NAMALWA (cell line): ENCODE measurements around the gene ACOT11.

ENCODE experiments used
- DNase-seq: peaks from one replicate; pipeline ENCODE4 v3.0.0-alpha.2; 2015; ENCODE audit warnings: low spot score

Gene ACOT11

GRCh38 chr1:54564312-54565112 lies 16.5 kb downstream of the ACOT11 start:
- no peak for DNase-seq

GRCh38 chr1:54565113-54565501 lies 17.1 kb downstream of the ACOT11 start:
- no peak for DNase-seq

- DNase-seq = no peak
Observed at GRCh38 chr1:54566438-54567141, 18.6 kb downstream of the ACOT11 start.

GRCh38 chr1:54567961-54568360 lies 19.9 kb downstream of the ACOT11 start:
- DNase-seq = no peak

- DNase-seq = no peak
Observed at GRCh38 chr1:54569339-54569738, 21.3 kb downstream of the ACOT11 start.

GRCh38 chr1:54570161-54570560 lies 22.1 kb downstream of the ACOT11 start:
- DNase-seq = no peak

GRCh38 chr1:54571326-54571725 lies 23.3 kb downstream of the ACOT11 start:
- DNase-seq = no peak

GRCh38 chr1:54571803-54572541 lies 23.9 kb downstream of the ACOT11 start:
- DNase-seq = no peak

GRCh38 chr1:54572542-54572850 lies 24.5 kb downstream of the ACOT11 start:
- no peak for DNase-seq

GRCh38 chr1:54574158-54574778 lies 26.2 kb downstream of the ACOT11 start:
- no peak for DNase-seq

- DNase-seq = no peak
Observed at GRCh38 chr1:54575161-54575560, 27.1 kb downstream of the ACOT11 start.

- no peak for DNase-seq
Observed at GRCh38 chr1:54575605-54576290, 27.7 kb downstream of the ACOT11 start.

GRCh38 chr1:54577612-54578011 lies 29.6 kb downstream of the ACOT11 start:
- no peak for DNase-seq

GRCh38 chr1:54579337-54579781 lies 31.3 kb downstream of the ACOT11 start:
- no peak for DNase-seq

- DNase-seq = no peak
Observed at GRCh38 chr1:54580856-54581550, 33.0 kb downstream of the ACOT11 start.

- no peak for DNase-seq
Observed at GRCh38 chr1:54581621-54582035, 33.6 kb downstream of the ACOT11 start.

GRCh38 chr1:54582566-54583306 lies 34.7 kb downstream of the ACOT11 start:
- DNase-seq = no peak

- DNase-seq = no peak
Observed at GRCh38 chr1:54583307-54583686, 35.3 kb downstream of the ACOT11 start.

- DNase-seq = no peak
Observed at GRCh38 chr1:54583871-54584270, 35.8 kb downstream of the ACOT11 start.

GRCh38 chr1:54584575-54584974 lies 36.5 kb downstream of the ACOT11 start:
- no peak for DNase-seq
